Kidney (tissue), 14 donors: ENCODE measurements around the gene PTGR2. TPM values are rescaled to one million over a fixed set of nuclear protein-coding genes. Genes with fewer than 3 reads are reported as not detected.

Experiments
- DNase-seq, 5 donors: peaks; one replicate each; pipeline ENCODE4 v3.0.0-alpha.2; 2013 to 2020
- FAIRE-seq: peaks from 2 replicates; lab custom pipeline; 2012; peaks lifted over from hg19 to GRCh38; lab: Jason Lieb, UNC
- H3K27ac ChIP-seq, 2 donors: one replicate each; pipeline ENCODE4 v1.7.0; 2013; ENCODE audit warnings: low read depth in 2 of 2, low read length in 2 of 2, inconsistent platforms in 1 of 2
- H3K27me3 ChIP-seq: one replicate; pipeline ENCODE4 v1.7.1; 2013; ENCODE audit warnings: low read length, inconsistent platforms; ENCODE audit not compliant: control insufficient read depth, insufficient read depth
- H3K36me3 ChIP-seq, 3 donors: one replicate each; pipeline versions ENCODE4 v1.7.0 to v1.7.1; 2013; ENCODE audit warnings: low read length in 3 of 3, control low read depth in 1 of 3, inconsistent platforms in 1 of 3; ENCODE audit not compliant: insufficient read depth in 3 of 3, control insufficient read depth in 2 of 3
- H3K4me1 ChIP-seq, 3 donors: one replicate each; pipeline versions ENCODE4 v1.7.0 to v1.7.1; 2013; ENCODE audit warnings: low read length in 3 of 3, inconsistent platforms in 1 of 3, low read depth in 1 of 3; ENCODE audit not compliant: control insufficient read depth in 2 of 3, insufficient read depth in 2 of 3
- H3K4me3 ChIP-seq, 3 donors: one replicate each; pipeline versions ENCODE4 v1.7.0 to v1.8.1; 2013; ENCODE audit warnings: low read length in 3 of 3, control low read depth in 1 of 3, inconsistent platforms in 1 of 3
- H3K9ac ChIP-seq, 3 donors: one replicate each; pipeline versions ENCODE4 v1.7.0 to v1.7.1; 2013; ENCODE audit warnings: low read length in 3 of 3, control low read depth in 1 of 3, inconsistent platforms in 1 of 3
- H3K9me3 ChIP-seq, 3 donors: one replicate each; pipeline versions ENCODE4 v1.7.0 to v1.7.1; 2013; ENCODE audit warnings: low read length in 3 of 3, control low read depth in 1 of 3, inconsistent platforms in 1 of 3; ENCODE audit not compliant: control insufficient read depth in 2 of 3, insufficient read depth in 1 of 3
- CTCF ChIP-seq: IDR thresholded peaks from 3 replicates; pipeline ENCODE4 v1.5.1; 2012; ENCODE audit warnings: mild to moderate bottlenecking, moderate library complexity, borderline replicate concordance; ENCODE audit not compliant: insufficient read depth; ENCODE audit errors: extremely low read depth
- intact Hi-C: fragments of 100-400 bp; cut with DNase I; formaldehyde crosslinking; loops from one replicate; pipeline ENCODE4 v1.11.1; 2022
- polyA plus RNA-seq: library from polyadenylated mRNA; stranded (reverse); fragments of 350-450 nt; fragmentation: Illumina TruSeq; extraction: RNeasy Lipid Tissue Mini Kit (QIAGEN cat#74804); gene quantifications from one replicate; pipeline ENCODE4 v1.2.3, GENCODE V29; 2014; ENCODE audit warnings: low read depth, low replicate concordance; ENCODE audit not compliant: insufficient read depth
- total RNA-seq: library from RNA; stranded (reverse); fragmentation: NEBNext Ultra II Directional; extraction: Animal tissue kit (Norgen Biotek cat#: 25700); gene quantifications from one replicate; pipeline ENCODE4 v1.2.1, GENCODE V29; 2021
- donor health status: control.
- donor health status: control.
- donor health status: control.
- donor health status: control.
- donor health status: control.
- donor health status: DM: yes; HTN: yes; CAD: no.
- donor health status: Normal renal cell carcinoma (clear cell type).

PTGR2 gene
- total and polyA plus RNA-seq, 2 donors from 2014 or later, result 20.5 to 24.4 TPM

GRCh38 chr14:73895939-73896338 is 44.3 kb downstream of the PTGR2 start:
- no peak overlapping the region for H3K4me3 ChIP-seq
- intact Hi-C loops, result no loop called here
- H3K27me3 ChIP-seq, result no peaks in the 10 kb centered on the region
- H3K27ac ChIP-seq, result no peak overlapping the region
- no peak for FAIRE-seq
- no peaks in the 10 kb centered on the region for H3K4me1 ChIP-seq
- TF ChIP-seq CTCF, result no peak
- no peak for DNase-seq
- no peaks in the 10 kb centered on the region for H3K9me3 ChIP-seq
- no peak overlapping the region for H3K9ac ChIP-seq
- peaks cover 14 to 38% (median 29%) of the 10 kb centered on the region in 3 donors for H3K36me3 ChIP-seq

GRCh38 chr14:73896521-73896920 is 44.9 kb downstream of the PTGR2 start:
- intact Hi-C loops, result no loop called here
- no peak for TF ChIP-seq CTCF
- peaks cover 14 to 38% (median 29%) of the 10 kb centered on the region in 3 donors for H3K36me3 ChIP-seq
- FAIRE-seq, result no peak
- no peaks in the 10 kb centered on the region for H3K9me3 ChIP-seq
- no peak overlapping the region for H3K4me3 ChIP-seq
- no peak overlapping the region for H3K27ac ChIP-seq
- no peak overlapping the region for H3K9ac ChIP-seq
- no peaks in the 10 kb centered on the region for H3K27me3 ChIP-seq
- no peak for DNase-seq
- no peaks in the 10 kb centered on the region for H3K4me1 ChIP-seq

- intact Hi-C loops, result no loop called here
- no peaks in the 10 kb centered on the region for H3K9me3 ChIP-seq
- no peaks in the 10 kb centered on the region for H3K4me1 ChIP-seq
- TF ChIP-seq CTCF, result no peak
- no peak overlapping the region for H3K27ac ChIP-seq
- FAIRE-seq, result no peak
- no peak overlapping the region for H3K9ac ChIP-seq
- H3K36me3 ChIP-seq, result peaks cover 12 to 43% (median 17%) of the 10 kb centered on the region in 3 donors
- no peak for DNase-seq
- no peaks in the 10 kb centered on the region for H3K27me3 ChIP-seq
- no peak overlapping the region for H3K4me3 ChIP-seq
Observed at GRCh38 chr14:73903028-73903427, 51.4 kb downstream of the PTGR2 start.

GRCh38 chr14:73909681-73910080 is 58.0 kb downstream of the PTGR2 start:
- Histone ChIP-seq H3K36me3 (peaks cover 9 to 41% (median 22%) of the 10 kb centered on the region in 3 donors), H3K9ac (no peak overlapping the region), H3K27ac (no peak overlapping the region), H3K4me3 (no peak overlapping the region), H3K9me3 (no peaks in the 10 kb centered on the region), H3K4me1 (no peaks in the 10 kb centered on the region), H3K27me3 (no peaks in the 10 kb centered on the region)
- TF ChIP-seq CTCF, result no peak
- intact Hi-C loops, result no loop called here
- no peak for DNase-seq
- FAIRE-seq, result no peak
